ENCODE data around the gene TYW1B.
"Not testable (repeated sequence)": the region's sequence is repeated elsewhere in the genome, so short reads cannot be mapped to it uniquely, and the experiment has no call there.

TYW1B gene

DNA sequence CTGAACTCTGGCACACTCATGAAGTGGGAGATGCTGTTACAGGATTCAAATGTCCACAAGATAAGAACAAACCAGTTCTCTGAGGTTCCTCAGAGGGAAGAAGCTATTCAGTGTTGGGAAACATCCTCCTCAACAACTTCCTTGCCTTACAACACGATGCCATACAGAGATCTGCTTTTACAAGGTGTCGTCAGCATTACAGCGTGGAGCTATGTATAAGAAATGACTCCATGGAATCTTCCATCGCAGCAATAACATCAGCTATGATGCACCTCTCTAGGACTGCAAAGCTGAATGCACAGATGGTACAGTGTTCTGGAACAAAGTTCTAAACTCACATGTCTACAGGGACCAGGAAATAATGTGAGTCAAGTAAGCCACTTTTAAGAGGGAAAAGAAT is 122.3 kb downstream of the TYW1B start:
- H3K4me1 Mint-ChIP-seq, H3K9me3 Mint-ChIP-seq, H3K27ac Mint-ChIP-seq, H3K27me3 Mint-ChIP-seq, H3K4me3 Mint-ChIP-seq, ATAC-seq: not testable (repeated sequence)
- peaks cover 48% of the 10 kb centered on the region for H3K36me3 Mint-ChIP-seq

DNA sequence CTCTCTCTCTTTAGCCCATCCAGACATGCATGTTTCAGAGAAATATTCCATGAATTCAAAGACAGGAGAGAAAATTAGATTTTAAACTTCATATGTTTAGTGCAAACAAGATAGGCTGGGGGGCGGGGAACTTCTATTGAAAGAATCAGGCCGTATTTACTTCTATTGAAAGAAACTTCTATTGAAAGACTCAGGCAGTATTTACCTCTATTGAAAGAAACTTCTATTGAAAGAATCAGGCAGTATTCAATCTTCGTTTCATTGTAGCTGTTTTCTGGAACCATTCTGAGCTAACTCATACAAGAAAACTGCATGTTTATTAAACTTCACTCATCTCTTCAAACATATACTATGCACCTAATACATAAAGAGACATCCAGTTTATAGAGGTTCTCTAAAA is 123.1 kb downstream of the TYW1B start:
- no peak overlapping the region for H3K4me3 Mint-ChIP-seq
- H3K27me3 Mint-ChIP-seq, result no peaks in the 10 kb centered on the region
- no peak for ATAC-seq
- peaks cover 40% of the 10 kb centered on the region for H3K36me3 Mint-ChIP-seq
- H3K27ac Mint-ChIP-seq, result no peak overlapping the region
- no peaks in the 10 kb centered on the region for H3K4me1 Mint-ChIP-seq
- H3K9me3 Mint-ChIP-seq, result peaks cover 3% of the 10 kb centered on the region

DNA sequence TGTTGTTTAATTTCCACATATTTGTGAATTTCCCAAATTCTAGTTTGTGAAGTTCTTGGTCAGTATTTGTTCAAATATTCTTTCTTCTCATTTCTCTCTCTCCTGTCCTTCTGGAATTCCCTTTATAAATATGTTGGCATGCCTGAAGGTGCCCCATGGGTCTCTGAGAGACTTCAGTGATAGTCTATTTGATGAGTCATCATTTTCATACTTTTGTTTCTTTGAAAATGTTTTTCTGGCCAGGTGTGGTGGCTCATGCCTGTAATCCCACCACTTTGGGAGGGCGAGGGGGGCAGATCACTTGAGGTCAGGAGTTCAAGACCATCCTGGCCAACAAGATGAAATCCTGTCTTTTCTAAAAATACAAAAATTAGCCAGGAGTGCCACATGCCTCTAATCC is 127.5 kb downstream of the TYW1B start:
- peaks cover 17% of the 10 kb centered on the region for H3K36me3 Mint-ChIP-seq
- not testable (repeated sequence) for H3K4me3 Mint-ChIP-seq, H3K4me1 Mint-ChIP-seq, H3K9me3 Mint-ChIP-seq, H3K27ac Mint-ChIP-seq, ATAC-seq, H3K27me3 Mint-ChIP-seq

DNA sequence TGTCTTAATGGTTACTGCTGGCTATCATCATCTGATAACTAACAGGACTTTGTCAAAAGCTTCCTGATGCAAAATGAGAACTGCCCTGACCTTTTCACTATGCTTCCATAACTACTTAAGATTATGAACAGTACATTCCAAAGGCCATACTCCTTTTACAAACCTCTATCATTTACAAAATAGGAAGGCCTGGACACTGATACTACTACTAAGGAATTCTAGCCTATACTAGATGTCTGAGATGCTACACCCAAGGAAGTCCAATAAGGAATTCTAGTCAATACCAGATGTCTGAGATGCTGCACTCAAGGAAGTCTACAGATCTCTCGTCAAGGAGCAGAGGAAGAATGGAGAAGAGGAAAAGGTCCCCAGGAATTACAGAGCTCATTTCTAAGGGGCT is 130.9 kb downstream of the TYW1B start:
- not testable (repeated sequence) for H3K4me1 Mint-ChIP-seq, H3K4me3 Mint-ChIP-seq, H3K9me3 Mint-ChIP-seq, H3K27me3 Mint-ChIP-seq, H3K27ac Mint-ChIP-seq, ATAC-seq
- H3K36me3 Mint-ChIP-seq, result peaks cover 30% of the 10 kb centered on the region

DNA sequence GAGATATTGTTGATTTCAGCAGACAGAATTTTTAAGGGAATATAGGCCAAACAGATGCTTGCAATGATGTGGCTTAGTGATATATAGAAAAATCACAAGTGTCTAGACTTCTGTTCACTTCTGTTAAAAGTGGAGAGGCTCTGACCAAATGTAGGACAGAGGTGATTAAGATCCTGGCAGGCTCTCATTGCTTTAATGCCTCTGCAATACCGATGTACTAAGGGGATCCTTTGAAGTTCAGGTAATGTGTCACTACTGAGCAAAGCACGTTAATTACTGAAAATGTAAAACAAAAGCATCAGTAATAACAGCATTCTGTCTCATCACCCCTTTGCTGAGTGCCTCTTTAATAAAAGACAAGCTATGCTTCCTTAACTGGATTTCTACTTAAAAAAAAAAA is 131.4 kb downstream of the TYW1B start:
- not testable (repeated sequence) for H3K4me3 Mint-ChIP-seq, H3K9me3 Mint-ChIP-seq, H3K4me1 Mint-ChIP-seq, H3K27me3 Mint-ChIP-seq, ATAC-seq, H3K27ac Mint-ChIP-seq
- H3K36me3 Mint-ChIP-seq, result peaks cover 30% of the 10 kb centered on the region

DNA sequence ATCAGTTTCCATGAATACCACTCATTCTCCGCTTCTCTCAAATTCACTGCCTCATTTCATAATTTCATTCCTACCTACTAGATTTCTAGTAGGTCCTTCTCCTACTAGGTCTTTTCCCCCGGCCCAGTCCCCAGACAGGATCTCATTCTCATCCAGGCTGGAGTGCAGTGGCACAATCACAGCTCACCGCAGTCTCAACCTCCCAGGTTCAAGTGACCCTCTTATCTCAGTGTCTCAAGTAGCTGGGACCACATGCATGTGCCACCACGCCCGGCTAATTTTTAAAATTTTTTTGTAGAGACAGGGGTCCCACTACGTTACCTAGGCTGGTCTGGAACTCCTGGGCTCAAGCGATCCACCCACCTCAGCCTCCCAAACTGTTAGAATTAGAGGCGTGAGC is 132.5 kb downstream of the TYW1B start:
- peaks cover 26% of the 10 kb centered on the region for H3K36me3 Mint-ChIP-seq
- not testable (repeated sequence) for H3K4me3 Mint-ChIP-seq, H3K9me3 Mint-ChIP-seq, ATAC-seq, H3K4me1 Mint-ChIP-seq, H3K27ac Mint-ChIP-seq, H3K27me3 Mint-ChIP-seq

DNA sequence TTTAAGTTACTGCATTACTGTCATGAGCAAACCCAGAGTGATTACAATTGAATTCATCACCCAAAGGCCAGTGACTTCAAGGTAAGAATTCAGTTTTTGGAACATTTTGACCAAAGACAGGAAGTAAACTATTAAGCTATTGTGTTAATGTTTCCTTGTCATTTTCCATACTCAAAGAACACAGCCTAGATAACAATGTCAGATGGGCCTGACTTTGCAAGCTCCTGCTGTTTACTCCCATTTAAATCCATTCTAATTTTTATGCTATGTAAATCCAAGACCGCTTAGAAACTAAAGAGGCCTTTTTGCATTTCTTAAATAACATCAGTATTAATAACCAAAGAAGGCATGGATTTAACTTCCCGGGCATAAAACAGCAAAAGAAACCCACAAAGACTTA is 136.6 kb downstream of the TYW1B start:
- ATAC-seq, H3K4me1 Mint-ChIP-seq, H3K27ac Mint-ChIP-seq, H3K4me3 Mint-ChIP-seq, H3K9me3 Mint-ChIP-seq, H3K27me3 Mint-ChIP-seq: not testable (repeated sequence)
- peaks cover 45% of the 10 kb centered on the region for H3K36me3 Mint-ChIP-seq

DNA sequence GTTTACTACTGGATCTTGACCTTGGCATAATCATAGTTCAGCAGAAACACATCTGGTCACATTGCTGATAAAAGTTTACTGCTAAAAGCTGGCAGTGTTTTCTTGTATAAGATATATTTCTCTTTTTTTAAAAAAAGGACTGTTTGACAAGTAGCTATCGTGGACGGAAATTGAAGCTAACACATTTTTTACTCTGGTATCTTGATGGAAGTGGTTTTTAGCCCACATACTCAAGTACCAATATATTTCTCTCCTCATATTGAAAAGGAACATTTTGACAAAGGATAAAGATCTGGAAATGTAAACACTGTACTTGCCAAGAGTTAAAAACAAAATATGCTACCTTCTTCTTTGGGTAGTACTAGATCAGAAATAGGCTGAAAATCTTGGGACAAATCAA is 137.8 kb downstream of the TYW1B start:
- H3K4me1 Mint-ChIP-seq, H3K9me3 Mint-ChIP-seq, H3K27me3 Mint-ChIP-seq, H3K27ac Mint-ChIP-seq, ATAC-seq, H3K4me3 Mint-ChIP-seq: not testable (repeated sequence)
- peaks cover 46% of the 10 kb centered on the region for H3K36me3 Mint-ChIP-seq

DNA sequence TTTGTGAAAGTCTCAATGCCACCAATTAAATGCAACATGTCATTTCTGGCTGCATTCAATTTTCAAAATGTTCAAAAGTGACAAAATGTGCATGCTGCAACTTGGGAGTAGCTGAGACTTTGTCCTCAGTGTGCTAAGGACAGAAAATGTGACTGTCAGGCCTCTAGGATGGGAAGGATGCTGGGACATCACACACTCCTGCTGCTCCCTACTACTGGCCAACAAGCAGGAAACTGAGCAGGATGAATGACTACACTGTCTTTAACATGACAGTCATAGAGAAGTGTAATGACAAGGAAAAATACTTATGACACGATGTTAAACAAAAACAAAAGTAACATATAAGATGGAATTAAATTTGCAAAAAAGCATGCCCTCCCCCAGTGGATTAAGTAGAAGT is 138.7 kb downstream of the TYW1B start:
- not testable (repeated sequence) for H3K4me1 Mint-ChIP-seq, ATAC-seq, H3K27ac Mint-ChIP-seq, H3K4me3 Mint-ChIP-seq, H3K9me3 Mint-ChIP-seq, H3K27me3 Mint-ChIP-seq
- H3K36me3 Mint-ChIP-seq, result peaks cover 48% of the 10 kb centered on the region

DNA sequence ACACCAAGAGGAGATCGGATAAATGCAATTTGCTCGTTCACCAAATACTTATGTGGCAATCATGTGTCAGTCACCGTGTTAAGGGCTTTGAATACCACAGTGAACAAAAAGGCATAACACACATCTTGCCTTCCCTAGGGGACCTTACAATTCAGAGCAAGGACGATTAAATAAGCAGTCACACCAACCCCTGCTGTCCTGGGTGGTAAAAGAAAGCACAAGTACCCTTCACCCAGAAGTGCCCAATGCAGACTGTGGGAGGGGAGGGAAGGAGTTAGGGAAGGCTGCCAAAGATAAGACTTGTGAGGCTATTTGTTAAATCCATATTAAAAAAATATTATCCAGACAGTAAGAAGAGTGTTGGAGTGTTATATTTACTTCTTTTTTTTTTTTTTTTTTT is 146.8 kb downstream of the TYW1B start:
- H3K4me1 Mint-ChIP-seq, result peaks cover 19% of the 10 kb centered on the region
- not testable (repeated sequence) for H3K9me3 Mint-ChIP-seq, ATAC-seq, H3K27ac Mint-ChIP-seq, H3K4me3 Mint-ChIP-seq, H3K27me3 Mint-ChIP-seq
- H3K36me3 Mint-ChIP-seq, result peaks cover 42% of the 10 kb centered on the region

DNA sequence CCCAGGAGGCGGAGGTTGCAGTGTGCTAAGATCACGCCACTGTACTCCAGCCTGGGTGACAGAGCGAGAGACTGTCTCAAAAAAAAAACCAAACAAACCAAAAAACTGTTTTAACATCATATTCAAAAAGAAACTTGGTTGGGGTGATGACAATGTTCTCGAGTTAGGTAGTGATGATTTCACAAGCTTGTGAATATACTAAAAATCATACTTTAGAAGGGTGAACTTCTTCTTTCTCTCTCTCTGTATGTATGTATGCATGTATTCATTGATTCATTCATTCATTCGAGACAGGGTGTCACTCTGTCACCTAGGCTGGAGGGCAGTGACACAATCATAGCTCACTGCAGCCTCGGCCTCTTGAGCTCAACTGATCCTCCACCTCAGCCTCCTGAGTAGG is 151.1 kb downstream of the TYW1B start:
- not testable (repeated sequence) for ATAC-seq, H3K9me3 Mint-ChIP-seq, H3K27me3 Mint-ChIP-seq, H3K27ac Mint-ChIP-seq, H3K4me1 Mint-ChIP-seq, H3K4me3 Mint-ChIP-seq
- peaks cover 40% of the 10 kb centered on the region for H3K36me3 Mint-ChIP-seq

DNA sequence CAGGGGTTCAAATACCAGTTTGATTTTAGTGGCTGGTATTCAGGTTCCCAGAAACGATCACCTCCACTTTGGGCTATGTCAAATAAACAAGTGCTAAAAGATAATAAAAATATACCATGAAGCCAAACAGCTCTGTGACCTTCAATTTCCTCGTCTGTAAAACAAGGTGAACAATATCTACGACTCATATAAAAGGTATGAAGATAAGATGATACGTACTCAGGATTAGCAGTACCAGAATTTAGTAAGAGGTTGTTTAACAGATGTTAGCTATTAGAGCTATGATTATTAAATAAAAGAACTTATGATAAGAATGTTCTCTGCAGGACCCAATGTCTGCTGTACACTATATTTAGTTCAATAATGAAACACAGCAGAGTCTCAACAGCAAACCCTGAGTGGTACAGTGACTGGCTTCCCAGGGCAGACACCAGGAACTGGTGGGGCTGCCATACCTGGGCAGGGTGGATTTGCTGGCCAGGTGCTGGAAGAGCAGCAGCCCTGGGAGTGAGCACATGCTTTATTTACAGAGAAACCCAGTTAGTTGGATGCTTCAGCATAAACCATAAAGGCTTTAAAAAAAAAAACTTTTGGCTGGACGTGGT is 151.8 kb downstream of the TYW1B start:
- H3K36me3 Mint-ChIP-seq, result peaks cover 40% of the 10 kb centered on the region
- ATAC-seq, H3K4me3 Mint-ChIP-seq, H3K4me1 Mint-ChIP-seq, H3K27me3 Mint-ChIP-seq, H3K9me3 Mint-ChIP-seq, H3K27ac Mint-ChIP-seq: not testable (repeated sequence)

DNA sequence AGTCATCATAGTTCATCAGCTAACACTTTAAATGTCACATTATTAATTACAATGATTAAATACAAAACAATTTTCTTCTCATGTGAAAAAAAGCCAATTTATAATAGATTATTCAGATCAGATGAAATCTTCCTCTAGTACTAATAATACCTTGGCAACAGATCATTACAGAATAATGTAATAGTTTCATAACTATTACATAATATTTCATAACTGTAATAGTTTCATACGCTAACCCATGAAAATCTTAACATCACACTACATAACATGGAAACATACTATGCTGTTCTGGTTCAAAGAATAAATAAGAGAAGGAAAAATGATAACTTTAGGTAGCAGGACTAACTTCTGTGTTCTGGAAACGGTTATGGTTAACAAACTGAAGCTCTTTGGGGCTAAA is 152.3 kb downstream of the TYW1B start:
- not testable (repeated sequence) for H3K4me1 Mint-ChIP-seq, H3K4me3 Mint-ChIP-seq, H3K27ac Mint-ChIP-seq, H3K27me3 Mint-ChIP-seq, H3K9me3 Mint-ChIP-seq, ATAC-seq
- H3K36me3 Mint-ChIP-seq, result peaks cover 40% of the 10 kb centered on the region

DNA sequence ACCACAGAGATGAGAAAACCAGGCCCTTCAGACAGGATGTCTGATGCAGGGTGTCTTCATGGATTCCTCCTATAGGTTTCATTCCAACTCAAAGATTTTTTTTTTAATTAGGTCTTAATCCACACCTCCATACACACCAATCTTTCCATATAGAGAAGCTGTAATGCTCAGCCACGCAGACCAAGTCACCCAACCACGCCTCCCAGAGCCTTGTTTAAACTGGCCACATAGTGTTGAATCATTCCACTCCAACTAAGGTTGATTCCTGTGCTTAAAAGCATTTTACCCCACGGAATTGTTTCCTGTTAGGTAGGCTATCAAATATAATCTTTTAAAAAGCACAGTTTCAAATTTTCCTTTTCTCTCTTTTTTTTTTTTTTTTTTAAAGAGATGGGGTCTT is 153.6 kb downstream of the TYW1B start:
- Mint-ChIP-seq H3K4me3 (no peak overlapping the region), H3K4me1 (no peaks in the 10 kb centered on the region), H3K36me3 (peaks cover 37% of the 10 kb centered on the region), H3K27ac (no peak overlapping the region), H3K27me3 (no peaks in the 10 kb centered on the region), H3K9me3 (no peaks in the 10 kb centered on the region)
- no peak for ATAC-seq

DNA sequence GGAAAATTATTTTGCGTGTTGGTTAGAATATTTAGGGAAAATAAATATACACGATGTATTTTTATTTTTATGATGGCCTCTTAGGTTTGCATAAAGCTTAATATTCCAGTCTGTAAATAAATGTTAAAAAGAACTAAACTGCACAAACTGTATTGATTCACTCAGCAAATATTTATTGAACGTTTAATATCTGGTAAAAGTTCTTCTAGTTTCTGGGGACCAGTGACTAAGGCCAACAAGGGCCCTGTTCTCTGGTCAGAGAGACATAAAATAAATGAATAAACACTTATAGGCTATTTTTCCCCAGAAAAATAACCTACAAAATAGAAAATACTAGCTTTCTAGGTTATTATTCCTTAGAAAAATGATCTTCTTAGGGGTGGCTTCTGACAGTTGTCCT is 157.2 kb downstream of the TYW1B start:
- H3K27ac Mint-ChIP-seq, H3K9me3 Mint-ChIP-seq, H3K4me3 Mint-ChIP-seq, H3K27me3 Mint-ChIP-seq, ATAC-seq, H3K4me1 Mint-ChIP-seq: not testable (repeated sequence)
- H3K36me3 Mint-ChIP-seq, result peaks cover 23% of the 10 kb centered on the region

DNA sequence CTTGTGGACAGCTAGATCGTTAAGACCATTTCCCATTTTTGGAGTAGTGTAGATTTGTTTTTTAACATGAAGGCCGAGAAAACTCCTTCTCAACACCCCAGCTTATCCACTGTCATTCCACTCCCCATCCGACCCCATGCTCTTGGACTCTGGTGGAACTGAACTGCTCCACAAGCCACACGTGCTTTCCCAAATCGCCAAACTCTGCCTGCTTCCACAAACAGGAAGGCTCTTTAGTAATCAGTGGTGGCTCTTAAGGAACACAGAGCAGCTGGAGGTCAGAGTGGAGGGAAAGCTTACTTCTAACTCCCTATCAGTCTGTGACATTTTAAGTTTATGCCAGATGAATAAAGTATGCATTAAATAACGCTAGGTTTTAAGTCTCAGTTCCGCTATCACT is 159.6 kb downstream of the TYW1B start:
- not testable (repeated sequence) for H3K4me3 Mint-ChIP-seq, ATAC-seq, H3K9me3 Mint-ChIP-seq, H3K27ac Mint-ChIP-seq, H3K27me3 Mint-ChIP-seq, H3K4me1 Mint-ChIP-seq
- peaks cover 27% of the 10 kb centered on the region for H3K36me3 Mint-ChIP-seq

DNA sequence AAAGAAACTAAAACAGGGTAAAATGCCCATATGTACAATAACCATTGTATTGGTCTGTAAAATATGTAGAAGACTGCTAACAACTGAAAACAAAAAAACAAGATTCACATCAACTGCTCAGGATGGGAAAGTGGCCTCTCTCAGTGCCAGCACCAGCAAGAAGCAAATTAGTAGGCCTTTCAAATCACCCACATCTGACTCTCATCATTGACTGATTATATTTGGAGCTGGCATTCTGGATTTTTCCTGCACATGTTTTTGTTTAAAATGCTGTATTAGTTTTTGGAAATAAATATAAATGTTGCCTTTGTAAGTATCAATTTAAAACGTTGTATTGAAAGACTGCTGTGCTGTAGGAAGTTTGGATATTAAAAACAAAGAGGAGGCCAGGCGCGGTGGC is 161.0 kb downstream of the TYW1B start:
- not testable (repeated sequence) for H3K9me3 Mint-ChIP-seq

More for the DNA sequence above, 161.0 kb downstream of the TYW1B start:
- H3K4me1 Mint-ChIP-seq, H3K4me3 Mint-ChIP-seq, H3K27me3 Mint-ChIP-seq, ATAC-seq, H3K27ac Mint-ChIP-seq: not testable (repeated sequence)
- peaks cover 19% of the 10 kb centered on the region for H3K36me3 Mint-ChIP-seq
